ENCODE data around the gene CUBN.

GRCh38 chr10:16809074-16809718 is 320.4 kb downstream of the CUBN start:
- no peak for TF ChIP-seq POLR2AphosphoS5 (IDR thresholded peaks at IDR 0.05; ENCODE audit: borderline replicate concordance, low read depth, low read length)
- TF ChIP-seq FOXP2 (optimal IDR thresholded peaks at IDR 0.05; ENCODE audit: control extremely low read depth, extremely low read length, insufficient read depth) = no peak
- no peak for TF ChIP-seq EZH2 (IDR thresholded peaks at IDR 0.05)

Data from SK-N-MC (cell line).